Ishikawa (cell line): ENCODE data around the gene NSD2.

ENCODE experiments used
- CEBPB ChIP-seq: IDR thresholded peaks from 2 replicates; pipeline ENCODE4 v1.6.1; 2012
- CREB1 ChIP-seq: IDR thresholded peaks from 2 replicates; pipeline ENCODE4 v1.6.1; 2012; ENCODE audit warnings: low read depth
- EGR1 ChIP-seq: IDR thresholded peaks from 2 replicates; pipeline ENCODE4 v1.6.1; 2012
- EP300 ChIP-seq: IDR thresholded peaks from 2 replicates; pipeline ENCODE4 v1.6.1; 2012; ENCODE audit warnings: borderline replicate concordance
- FOXM1 ChIP-seq: IDR thresholded peaks from 2 replicates; pipeline ENCODE4 v1.6.1; 2012; ENCODE audit warnings: low read depth, borderline replicate concordance
- MAX ChIP-seq: IDR thresholded peaks from 2 replicates; pipeline ENCODE4 v1.6.1; 2012
- NFIC ChIP-seq: IDR thresholded peaks from 2 replicates; pipeline ENCODE4 v1.6.1; 2012
- RAD21 ChIP-seq: IDR thresholded peaks from 2 replicates; pipeline ENCODE4 v1.6.1; 2012; ENCODE audit warnings: low read depth
- REST ChIP-seq: IDR thresholded peaks from 2 replicates; pipeline ENCODE4 v1.6.1; 2012; ENCODE audit warnings: low read depth, mild to moderate bottlenecking
- TAF1 ChIP-seq: IDR thresholded peaks from 2 replicates; pipeline ENCODE4 v1.6.1; 2012; ENCODE audit warnings: low read depth, mild to moderate bottlenecking
- TCF12 ChIP-seq: IDR thresholded peaks from 2 replicates; pipeline ENCODE4 v1.6.1; 2012; ENCODE audit warnings: low read depth
- TEAD4 ChIP-seq: IDR thresholded peaks from 2 replicates; pipeline ENCODE4 v1.6.1; 2012
- USF1 ChIP-seq: IDR thresholded peaks from 2 replicates; pipeline ENCODE4 v1.6.1; 2012
- YY1 ChIP-seq: IDR thresholded peaks from 2 replicates; pipeline ENCODE4 v1.6.1; 2012; ENCODE audit warnings: low read depth
- ZBTB7A ChIP-seq: IDR thresholded peaks from 2 replicates; pipeline ENCODE4 v1.6.1; 2012; ENCODE audit warnings: low read depth

Gene NSD2

GRCh38 chr4:1882850-1883271 lies 11.7 kb downstream of the NSD2 start:
- TF ChIP-seq USF1, result no peak
- TF ChIP-seq NFIC, result no peak
- TF ChIP-seq ZBTB7A, result no peak
- no peak for TF ChIP-seq CEBPB
- no peak for TF ChIP-seq FOXM1

GRCh38 chr4:1883583-1883982 lies 12.4 kb downstream of the NSD2 start:
- TF ChIP-seq NFIC, result no peak
- TF ChIP-seq ZBTB7A, result no peak

GRCh38 chr4:1885414-1885813 lies 14.2 kb downstream of the NSD2 start:
- no peak for TF ChIP-seq NFIC
- no peak for TF ChIP-seq REST
- TF ChIP-seq YY1, result no peak
- TF ChIP-seq USF1, result no peak
- TF ChIP-seq TCF12, result no peak
- TF ChIP-seq CREB1, result no peak
- TF ChIP-seq CEBPB, result no peak
- no peak for TF ChIP-seq TEAD4
- TF ChIP-seq EGR1, result no peak
- no peak for TF ChIP-seq RAD21
- TF ChIP-seq EP300, result no peak
- TF ChIP-seq FOXM1, result no peak
- no peak for TF ChIP-seq ZBTB7A
- no peak for TF ChIP-seq TAF1
- TF ChIP-seq MAX, result no peak

- TF ChIP-seq YY1 (no peak), FOXM1 (no peak), NFIC (no peak), TEAD4 (no peak), RAD21 (no peak), TAF1 (no peak), ZBTB7A (no peak), MAX (no peak), REST (no peak), EP300 (no peak), EGR1 (no peak)
Measured at GRCh38 chr4:1887052-1887451, 15.9 kb downstream of the NSD2 start.

GRCh38 chr4:1890979-1891570 lies 19.9 kb downstream of the NSD2 start:
- TF ChIP-seq FOXM1 (no peak), NFIC (no peak), YY1 (no peak)

- TF ChIP-seq FOXM1 (no peak), REST (no peak), TAF1 (no peak), MAX (no peak), RAD21 (no peak), ZBTB7A (no peak), TEAD4 (no peak), CEBPB (no peak), EGR1 (no peak), EP300 (no peak), YY1 (no peak)
Measured at GRCh38 chr4:1895971-1896657, 24.9 kb downstream of the NSD2 start.
